IMR-90 (cell line): ENCODE results near the gene TRIM47.

ENCODE experiments used
- CEBPB ChIP-seq: IDR thresholded peaks from 2 replicates; pipeline ENCODE4 v1.6.1; 2012; ENCODE audit warnings: low read depth, low read length, improper control_type of control experiment
- FOS ChIP-seq: fragments of 150-350 bp; IDR thresholded peaks from 2 replicates; pipeline ENCODE4 v1.6.1; 2016; ENCODE audit warnings: low read depth, low read length
- MAZ ChIP-seq: IDR thresholded peaks from 2 replicates; pipeline ENCODE4 v1.6.1; 2012; ENCODE audit warnings: low read depth, mild to moderate bottlenecking, low read length, improper control_type of control experiment, moderate library complexity, borderline replicate concordance
- MXI1 ChIP-seq: IDR thresholded peaks from 2 replicates; pipeline ENCODE4 v1.6.1; 2012; ENCODE audit warnings: low read depth, mild to moderate bottlenecking, low read length, moderate library complexity, borderline replicate concordance
- POLR2A ChIP-seq: IDR thresholded peaks from 2 replicates; pipeline ENCODE4 v1.6.1; 2012; ENCODE audit warnings: mild to moderate bottlenecking, low read depth, low read length
- RAD21 ChIP-seq: IDR thresholded peaks from 2 replicates; pipeline ENCODE4 v1.6.1; 2012; ENCODE audit warnings: low read length, improper control_type of control experiment
- TF ChIP-seq, protein P1 (sequence below): conservative IDR thresholded peaks from 2 replicates; pipeline ENCODE4 v1.5.1; 2012; ENCODE audit warnings: mild to moderate bottlenecking, low read depth, low read length, improper control_type of control experiment
- TF ChIP-seq, protein P2 (sequence below): fragments of 150-350 bp; IDR thresholded peaks from 2 replicates; pipeline ENCODE4 v1.6.1; 2017; ENCODE audit warnings: mild to moderate bottlenecking, antibody characterized with exemption, low read length, low read depth
- TF ChIP-seq, protein P3 (sequence below): fragments of 150-350 bp; IDR thresholded peaks from 2 replicates; pipeline ENCODE4 v1.6.1; 2016; ENCODE audit warnings: low read depth, mild to moderate bottlenecking, low read length, moderate library complexity, borderline replicate concordance

DNA sequence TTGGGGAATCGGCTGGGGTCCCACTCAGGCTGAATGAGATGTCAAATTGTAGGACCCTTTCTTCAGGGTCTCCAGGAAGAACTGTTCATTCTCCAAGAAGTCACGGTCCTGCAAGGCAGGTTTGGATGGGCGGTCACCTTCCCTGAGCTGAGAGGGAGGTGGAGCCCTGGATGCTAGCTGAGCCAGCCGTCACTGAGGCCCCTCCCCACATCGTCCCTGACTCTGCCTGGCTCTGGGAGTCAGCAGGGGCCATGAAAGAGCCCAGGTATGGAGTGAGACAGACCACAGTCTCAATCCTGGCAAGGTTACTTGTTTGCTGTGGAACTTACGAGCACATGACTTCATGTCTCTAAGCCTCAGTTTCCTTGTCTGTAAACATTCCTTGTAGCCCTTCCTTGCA lies 32.3 kb upstream of the TRIM47 start:
- TF ChIP-seq, protein P1, sequence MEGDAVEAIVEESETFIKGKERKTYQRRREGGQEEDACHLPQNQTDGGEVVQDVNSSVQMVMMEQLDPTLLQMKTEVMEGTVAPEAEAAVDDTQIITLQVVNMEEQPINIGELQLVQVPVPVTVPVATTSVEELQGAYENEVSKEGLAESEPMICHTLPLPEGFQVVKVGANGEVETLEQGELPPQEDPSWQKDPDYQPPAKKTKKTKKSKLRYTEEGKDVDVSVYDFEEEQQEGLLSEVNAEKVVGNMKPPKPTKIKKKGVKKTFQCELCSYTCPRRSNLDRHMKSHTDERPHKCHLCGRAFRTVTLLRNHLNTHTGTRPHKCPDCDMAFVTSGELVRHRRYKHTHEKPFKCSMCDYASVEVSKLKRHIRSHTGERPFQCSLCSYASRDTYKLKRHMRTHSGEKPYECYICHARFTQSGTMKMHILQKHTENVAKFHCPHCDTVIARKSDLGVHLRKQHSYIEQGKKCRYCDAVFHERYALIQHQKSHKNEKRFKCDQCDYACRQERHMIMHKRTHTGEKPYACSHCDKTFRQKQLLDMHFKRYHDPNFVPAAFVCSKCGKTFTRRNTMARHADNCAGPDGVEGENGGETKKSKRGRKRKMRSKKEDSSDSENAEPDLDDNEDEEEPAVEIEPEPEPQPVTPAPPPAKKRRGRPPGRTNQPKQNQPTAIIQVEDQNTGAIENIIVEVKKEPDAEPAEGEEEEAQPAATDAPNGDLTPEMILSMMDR = no peak
- TF ChIP-seq, protein P2, sequence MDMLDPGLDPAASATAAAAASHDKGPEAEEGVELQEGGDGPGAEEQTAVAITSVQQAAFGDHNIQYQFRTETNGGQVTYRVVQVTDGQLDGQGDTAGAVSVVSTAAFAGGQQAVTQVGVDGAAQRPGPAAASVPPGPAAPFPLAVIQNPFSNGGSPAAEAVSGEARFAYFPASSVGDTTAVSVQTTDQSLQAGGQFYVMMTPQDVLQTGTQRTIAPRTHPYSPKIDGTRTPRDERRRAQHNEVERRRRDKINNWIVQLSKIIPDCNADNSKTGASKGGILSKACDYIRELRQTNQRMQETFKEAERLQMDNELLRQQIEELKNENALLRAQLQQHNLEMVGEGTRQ = no peak
- TF ChIP-seq RAD21 (no peak), MAZ (no peak), POLR2A (no peak), FOS (no peak), CEBPB (no peak), MXI1 (no peak)
- TF ChIP-seq, protein P3, sequence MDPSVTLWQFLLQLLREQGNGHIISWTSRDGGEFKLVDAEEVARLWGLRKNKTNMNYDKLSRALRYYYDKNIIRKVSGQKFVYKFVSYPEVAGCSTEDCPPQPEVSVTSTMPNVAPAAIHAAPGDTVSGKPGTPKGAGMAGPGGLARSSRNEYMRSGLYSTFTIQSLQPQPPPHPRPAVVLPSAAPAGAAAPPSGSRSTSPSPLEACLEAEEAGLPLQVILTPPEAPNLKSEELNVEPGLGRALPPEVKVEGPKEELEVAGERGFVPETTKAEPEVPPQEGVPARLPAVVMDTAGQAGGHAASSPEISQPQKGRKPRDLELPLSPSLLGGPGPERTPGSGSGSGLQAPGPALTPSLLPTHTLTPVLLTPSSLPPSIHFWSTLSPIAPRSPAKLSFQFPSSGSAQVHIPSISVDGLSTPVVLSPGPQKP = no peak
